HepG2 (cell line): Measurements from ENCODE around the gene MSH4. TPM values are rescaled to one million over a fixed set of nuclear protein-coding genes. Genes with fewer than 3 reads are reported as not detected.

Experiments
- ATAC-seq: fragments of 200-7000 bp; cut with Tn5 transposase; 3 replicates; pipeline ENCODE4 v1.9.1; 2020; ENCODE audit warnings: mild to moderate bottlenecking, moderate library complexity
- BruUV-seq: library from RNA; stranded (reverse); fragments of 400-500 nt; replicated peaks from 2 replicates; lab custom pipeline; 2021; lab: Mats Ljungman, UMichigan
- CTCF ChIA-PET: fragments of 300-600 bp; formaldehyde crosslinking; extraction: SDS; loops from one replicate; lab custom pipeline; 2021; ENCODE audit warnings: low total read pairs, inconsistent platforms, low intra/inter-chr PET ratio; lab: Yijun Ruan, JAX
- POLR2A ChIA-PET: fragments of 350-600 bp; sonication (Branson Sonifier 250); formaldehyde crosslinking; loops from one replicate; lab custom pipeline; 2020; ENCODE audit warnings: antibody characterized with exemption, inconsistent platforms; lab: Yijun Ruan, JAX
- DNase-seq: peaks from one replicate; pipeline ENCODE4 v3.0.0-alpha.2; 2015; ENCODE audit warnings: low spot score
- FAIRE-seq: peaks from 3 replicates; lab custom pipeline; 2011; peaks lifted over from hg19 to GRCh38; lab: Jason Lieb, UNC
- H2AFZ ChIP-seq: one replicate; pipeline ENCODE4 v1.6.1; 2011; ENCODE audit warnings: low read length, inconsistent platforms
- H3K27ac ChIP-seq: fragments of 300-600 bp; 3 replicates; pipeline ENCODE4 v1.8.0; 2011; ENCODE audit warnings: mixed run types, mild to moderate bottlenecking, mixed read lengths, low read length, inconsistent platforms; ENCODE audit not compliant: insufficient read depth; ENCODE audit errors: extremely low read length
- H3K27me3 ChIP-seq, 2 experiments: fragments of 200-600 bp in 1 of 2; 2 replicates in 1 of 2; 3 replicates in 1 of 2; pipeline versions ENCODE4 v1.6.0 to v1.8.0; 2011; ENCODE audit warnings: low read length in 2 of 2, mild to moderate bottlenecking in 2 of 2, moderate library complexity in 2 of 2, inconsistent platforms in 1 of 2; ENCODE audit not compliant: insufficient read depth in 2 of 2, control insufficient read depth in 1 of 2
- H3K36me3 ChIP-seq, 2 experiments: fragments of 200-600 bp in 1 of 2; replicated peaks in 1 of 2; 2 replicates in 1 of 2; 3 replicates in 1 of 2; pipeline versions ENCODE4 v1.5.1 to v1.8.0; 2011; ENCODE audit warnings: low read length in 2 of 2, inconsistent platforms in 1 of 2; ENCODE audit not compliant: insufficient read depth in 2 of 2, control insufficient read depth in 1 of 2
- H3K4me1 ChIP-seq: 2 replicates; pipeline ENCODE4 v1.5.1; 2012; ENCODE audit warnings: low read length, inconsistent platforms; ENCODE audit not compliant: insufficient read depth
- H3K4me2 ChIP-seq: 2 replicates; pipeline ENCODE4 v1.6.0; 2011; ENCODE audit warnings: low read depth, low read length, inconsistent platforms
- H3K4me3 ChIP-seq, 3 experiments: fragments of 200-600 bp in 1 of 3; sonication (generic), shearing (Covaris generic) in 1 of 3; replicated peaks in 1 of 3; 2 replicates each; pipeline ENCODE4 v1.5.1; 2011 to 2016; ENCODE audit warnings: low read length in 3 of 3, inconsistent platforms in 2 of 3, low read depth in 2 of 3, mild to moderate bottlenecking in 2 of 3, control low read depth in 1 of 3, mixed read lengths in 1 of 3; ENCODE audit not compliant: insufficient read depth in 1 of 3
- H3K79me2 ChIP-seq: one replicate; pipeline ENCODE4 v1.6.1; 2011; ENCODE audit warnings: low read length, inconsistent platforms; ENCODE audit not compliant: insufficient read depth
- H3K9ac ChIP-seq: 2 replicates; pipeline ENCODE4 v1.6.0; 2011; ENCODE audit warnings: mild to moderate bottlenecking, low read depth, low read length, inconsistent platforms; ENCODE audit not compliant: insufficient read depth
- H3K9me3 ChIP-seq: 2 replicates; pipeline ENCODE4 v1.5.1; 2012; ENCODE audit warnings: mild to moderate bottlenecking, low read length
- H4K20me1 ChIP-seq: 2 replicates; pipeline ENCODE4 v1.6.0; 2011; ENCODE audit warnings: inconsistent platforms, mild to moderate bottlenecking, low read length, moderate library complexity; ENCODE audit not compliant: insufficient read depth
- CENPT ChIP-seq: sonication (generic); formaldehyde crosslinking; IDR thresholded peaks from 2 replicates; pipeline ENCODE4 v1.8.0; 2022; ENCODE audit warnings: low read depth, mild to moderate bottlenecking, moderate library complexity, missing genetic modification reagents
- FOXP1 ChIP-seq, 2 experiments: fragments of 450-650 bp in 1 of 2; IDR thresholded peaks; 2 replicates each; pipeline ENCODE4 v1.6.1; 2017 to 2018; ENCODE audit warnings: antibody characterized with exemption in 1 of 2
- HOXA9 ChIP-seq: sonication (generic); formaldehyde crosslinking; IDR thresholded peaks from 2 replicates; pipeline ENCODE4 v1.8.1; 2022; ENCODE audit warnings: missing genetic modification reagents, mild to moderate bottlenecking, moderate library complexity, borderline replicate concordance
- MEIS2 ChIP-seq: sonication (generic); formaldehyde crosslinking; IDR thresholded peaks from 2 replicates; pipeline ENCODE4 v1.9.0; 2021; ENCODE audit warnings: mild to moderate bottlenecking, missing genetic modification reagents
- SPEN ChIP-seq: sonication (generic); formaldehyde crosslinking; IDR thresholded peaks from 2 replicates; pipeline ENCODE4 v1.5.1; 2020; ENCODE audit warnings: low read depth, mild to moderate bottlenecking, missing genetic modification reagents
- UBTF ChIP-seq: sonication (generic); formaldehyde crosslinking; IDR thresholded peaks from 2 replicates; pipeline ENCODE4 v1.4.0; 2020; ENCODE audit warnings: mild to moderate bottlenecking, missing genetic modification reagents
- ZNF136 ChIP-seq: sonication (generic); formaldehyde crosslinking; IDR thresholded peaks from 2 replicates; pipeline ENCODE4 v1.8.1; 2022; ENCODE audit warnings: low read depth, mild to moderate bottlenecking, moderate library complexity, missing genetic modification reagents
- ZNF724P ChIP-seq: sonication (generic); formaldehyde crosslinking; IDR thresholded peaks from 2 replicates; pipeline ENCODE4 v1.8.0; 2022; ENCODE audit warnings: missing genetic modification reagents, borderline replicate concordance
- WGBS: methylation state at CpG from one replicate; pipeline ENCODE4 v1.1.6; 2017; ENCODE audit warnings: low lambda C conversion rate; 5-methylcytosine and 5-hydroxymethylcytosine counted together
- in situ Hi-C: cut with HindIII; loops from 2 replicates; pipeline ENCODE4 v1.10.0; 2017; ENCODE audit warnings: low pct_unique_long_range_greater_than_20kb; ENCODE audit not compliant: extremely low pct_ligation_motif_present
- intact Hi-C: fragments of 100-400 bp; cut with micrococcal nuclease; formaldehyde crosslinking; loops from one replicate; pipeline ENCODE4 v1.10.0; 2022; ENCODE audit not compliant: unreplicated experiment
- polyA plus RNA-seq, 8 experiments: library from polyadenylated mRNA; depleted of rRNA in 3 of 8; stranded (reverse) in 7 of 8; unstranded in 1 of 8; fragments of >200 nt; fragmentation: Illumina TruSeq in 4 of 8; extraction: Trizol in 4 of 8; gene quantifications; 2 replicates each; pipeline versions ENCODE4 v1.2.1 to v1.2.3, GENCODE V29; 2011 to 2016; ENCODE audit warnings: low read depth in 4 of 8, missing spikeins in 1 of 8, mixed read lengths in 1 of 8; ENCODE audit not compliant: insufficient read depth in 1 of 8
- total RNA-seq, 5 experiments: library from RNA; depleted of rRNA; stranded (reverse); fragments of >200 nt; fragmentation: Illumina TruSeq; extraction: Trizol; gene quantifications; 2 replicates each; pipeline ENCODE4 v1.2.3, GENCODE V29; 2016; ENCODE audit warnings: low read depth in 1 of 5
- TF ChIP-seq, protein P1 (sequence below): sonication (generic); formaldehyde crosslinking; IDR thresholded peaks from 2 replicates; pipeline ENCODE4 v1.4.0; 2020; ENCODE audit warnings: missing genetic modification reagents

Gene MSH4
- total and polyA plus RNA-seq, 2 of the 13 experiments (the other 11 are each of a cell fraction or from before 2014, with no cell fraction given) = 0.01 to 0.09 TPM

DNA sequence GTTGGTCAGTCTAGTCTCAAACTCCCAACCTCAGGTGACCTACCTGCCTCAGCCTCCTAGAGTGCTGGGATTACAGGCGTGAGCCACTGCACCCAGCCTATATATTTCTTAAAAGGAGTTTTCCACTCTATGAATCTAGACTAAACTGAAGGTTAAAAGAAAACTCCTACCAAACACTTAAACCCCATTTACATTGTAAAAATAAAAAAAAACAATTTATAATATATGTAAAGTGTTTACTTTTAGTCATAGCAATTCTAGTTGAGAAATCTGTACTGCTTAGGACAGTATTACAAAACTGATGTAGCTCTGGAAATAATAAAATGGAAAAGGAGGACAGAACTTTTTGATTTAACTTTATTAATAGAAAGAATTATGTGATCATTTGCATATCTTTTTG, 126.0 kb downstream of the MSH4 start:
- TF ChIP-seq UBTF (CRISPR knock-in tag) (no peak), HOXA9 (CRISPR knock-in tag) (no peak)
- TF ChIP-seq, protein P1, sequence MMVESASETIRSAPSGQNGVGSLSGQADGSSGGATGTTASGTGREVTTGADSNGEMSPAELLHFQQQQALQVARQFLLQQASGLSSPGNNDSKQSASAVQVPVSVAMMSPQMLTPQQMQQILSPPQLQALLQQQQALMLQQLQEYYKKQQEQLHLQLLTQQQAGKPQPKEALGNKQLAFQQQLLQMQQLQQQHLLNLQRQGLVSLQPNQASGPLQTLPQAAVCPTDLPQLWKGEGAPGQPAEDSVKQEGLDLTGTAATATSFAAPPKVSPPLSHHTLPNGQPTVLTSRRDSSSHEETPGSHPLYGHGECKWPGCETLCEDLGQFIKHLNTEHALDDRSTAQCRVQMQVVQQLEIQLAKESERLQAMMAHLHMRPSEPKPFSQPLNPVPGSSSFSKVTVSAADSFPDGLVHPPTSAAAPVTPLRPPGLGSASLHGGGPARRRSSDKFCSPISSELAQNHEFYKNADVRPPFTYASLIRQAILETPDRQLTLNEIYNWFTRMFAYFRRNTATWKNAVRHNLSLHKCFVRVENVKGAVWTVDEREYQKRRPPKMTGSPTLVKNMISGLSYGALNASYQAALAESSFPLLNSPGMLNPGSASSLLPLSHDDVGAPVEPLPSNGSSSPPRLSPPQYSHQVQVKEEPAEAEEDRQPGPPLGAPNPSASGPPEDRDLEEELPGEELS (CRISPR knock-in tag) = no peak
- Histone ChIP-seq H3K9me3 (no peaks in the 10 kb centered on the region), H3K27ac (no peak overlapping the region), H3K4me3 (no peak overlapping the region), H3K9ac (no peak overlapping the region), H3K4me1 (no peaks in the 10 kb centered on the region), H4K20me1 (no peaks in the 10 kb centered on the region), H3K79me2 (no peaks in the 10 kb centered on the region), H3K27me3 (no peaks in the 10 kb centered on the region), H3K4me2 (no peak overlapping the region), H2AFZ (no peak overlapping the region), H3K36me3 (no peaks in the 10 kb centered on the region)
- POLR2A ChIA-PET = no interaction called here
- DNase-seq = no peak
- WGBS = 0% methylated on average over 1 of the region's 1 CpG
- in situ Hi-C loops (no loop called here), intact Hi-C loops (no loop called here)
- CTCF ChIA-PET = no interaction called here
- no TSS peak for BruUV-seq
- ATAC-seq = no peak
- FAIRE-seq = no peak

DNA sequence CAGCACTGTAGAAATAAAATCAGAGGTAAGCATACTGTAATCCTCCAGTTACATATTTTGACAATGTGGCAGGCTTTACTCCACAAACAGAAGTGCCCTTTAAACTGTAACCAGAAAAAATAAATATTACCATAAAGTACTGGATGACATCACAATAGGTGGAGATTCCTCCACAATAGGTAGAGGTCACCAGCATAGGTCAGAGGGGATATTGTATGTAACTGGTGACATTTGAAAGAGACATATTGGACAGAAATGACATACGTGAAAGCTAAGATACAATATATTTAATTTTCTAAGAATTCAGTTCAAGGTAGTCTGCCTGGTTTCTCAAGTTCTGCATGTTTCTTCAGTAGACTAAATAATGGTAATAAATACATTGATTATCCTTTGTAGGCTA, 135.6 kb downstream of the MSH4 start, which contains the start of gene ASB17:
TSS of gene ASB17 (minus strand) at position 101 of the 400 bp plus-strand sequence. CDS start 113 bp downstream, outside the sequence.
- no peak within 1 kb of the TSS for H2AFZ ChIP-seq
- no peak within 1 kb of the TSS for H3K27ac ChIP-seq
- H3K27me3 ChIP-seq = no peaks in the 10 kb centered on the region
- BruUV-seq = no TSS peak
- FAIRE-seq = no peak
- H3K9ac ChIP-seq = no peak within 1 kb of the TSS
- no peaks in the 10 kb centered on the region for H3K79me2 ChIP-seq
- H3K36me3 ChIP-seq = no peaks in the 10 kb centered on the region
- intact Hi-C loops = no loop called here
- ATAC-seq = no peak
- H4K20me1 ChIP-seq = no peaks in the 10 kb centered on the region
- ChIA-PET POLR2A (no interaction called here), CTCF (no interaction called here)
- H3K9me3 ChIP-seq = no peaks in the 10 kb centered on the region
- no peak for DNase-seq
- H3K4me3 ChIP-seq = no peak within 1 kb of the TSS
- 0% methylated on average over 1 of the region's 1 CpG for WGBS
- H3K4me2 ChIP-seq = no peak within 1 kb of the TSS
- no peaks in the 10 kb centered on the region for H3K4me1 ChIP-seq
- in situ Hi-C loops = no loop called here
- TF ChIP-seq CENPT (CRISPR knock-in tag) (no peak), SPEN (CRISPR knock-in tag) (no peak), MEIS2 (CRISPR knock-in tag) (no peak), ZNF724P (CRISPR knock-in tag) (no peak), ZNF136 (CRISPR knock-in tag) (no peak), FOXP1 (IDR thresholded peaks at IDR 0.05) (no peak), FOXP1 (CRISPR knock-in tag; IDR thresholded peaks at IDR 0.05) (no peak)
